Keratinocyte (primary cell): ENCODE measurements around the gene WASF3. TPM values are rescaled to one million over a fixed set of nuclear protein-coding genes. Genes with fewer than 3 reads are reported as not detected.

Source experiments
- DNase-seq: peaks from one replicate; pipeline ENCODE4 v3.0.0-alpha.2; 2011; ENCODE audit warnings: low read depth, missing footprints, low spot score
- FAIRE-seq: peaks from 2 replicates; lab custom pipeline; 2011; peaks lifted over from hg19 to GRCh38; lab: Jason Lieb, UNC
- H2AFZ ChIP-seq: 2 replicates; pipeline ENCODE4 v1.6.0; 2012; ENCODE audit warnings: low read length, control low read depth, inconsistent platforms; ENCODE audit not compliant: control insufficient read depth
- H3K27ac ChIP-seq: 2 replicates; pipeline ENCODE4 v1.5.1; 2011; ENCODE audit warnings: low read length; ENCODE audit not compliant: control insufficient read depth, insufficient read depth
- H3K27me3 ChIP-seq: 3 replicates; pipeline ENCODE4 v1.6.0; 2011; ENCODE audit warnings: low read length; ENCODE audit not compliant: control insufficient read depth, insufficient read depth; ENCODE audit errors: extremely low read depth
- H3K36me3 ChIP-seq, 2 experiments: 2 replicates in 1 of 2; 3 replicates in 1 of 2; pipeline ENCODE4 v1.5.1; 2011; ENCODE audit warnings: low read length in 2 of 2, mild to moderate bottlenecking in 1 of 2; ENCODE audit not compliant: control insufficient read depth in 2 of 2, insufficient read depth in 2 of 2; ENCODE audit errors: extremely low read depth in 1 of 2
- H3K4me1 ChIP-seq: 3 replicates; pipeline ENCODE4 v1.5.1; 2011; ENCODE audit warnings: low read length; ENCODE audit not compliant: control insufficient read depth, insufficient read depth; ENCODE audit errors: extremely low read depth
- H3K4me2 ChIP-seq: 3 replicates; pipeline ENCODE4 v1.6.0; 2011; ENCODE audit warnings: low read depth, low read length; ENCODE audit not compliant: control insufficient read depth, insufficient read depth; ENCODE audit errors: extremely low read depth
- H3K4me3 ChIP-seq, 3 experiments: fragments of 200-600 bp in 1 of 3; sonication (generic) in 1 of 3; 2 replicates in 2 of 3; 3 replicates in 1 of 3; pipeline ENCODE4 v1.5.1; 2011 to 2016; ENCODE audit warnings: low read length in 3 of 3, mild to moderate bottlenecking in 3 of 3, control low read depth in 2 of 3, inconsistent platforms in 1 of 3, low read depth in 1 of 3, mixed read lengths in 1 of 3, mixed run types in 1 of 3, moderate library complexity in 1 of 3; ENCODE audit not compliant: control insufficient read depth in 2 of 3, insufficient read depth in 2 of 3; ENCODE audit errors: extremely low read depth in 1 of 3
- H3K79me2 ChIP-seq: 2 replicates; pipeline ENCODE4 v1.6.0; 2012; ENCODE audit warnings: low read length; ENCODE audit not compliant: control insufficient read depth, insufficient read depth
- H3K9ac ChIP-seq: 3 replicates; pipeline ENCODE4 v1.6.0; 2011; ENCODE audit warnings: low read length; ENCODE audit not compliant: control insufficient read depth, insufficient read depth; ENCODE audit errors: extremely low read depth
- H3K9me1 ChIP-seq: 3 replicates; pipeline ENCODE4 v1.6.0; 2011; ENCODE audit warnings: low read length; ENCODE audit not compliant: control insufficient read depth, insufficient read depth; ENCODE audit errors: extremely low read depth
- H3K9me3 ChIP-seq: 2 replicates; pipeline ENCODE4 v1.5.1; 2012; ENCODE audit warnings: low read depth, low read length; ENCODE audit not compliant: control insufficient read depth
- H4K20me1 ChIP-seq: 3 replicates; pipeline ENCODE4 v1.6.0; 2011; ENCODE audit warnings: low read length; ENCODE audit not compliant: control insufficient read depth, insufficient read depth; ENCODE audit errors: extremely low read depth
- CTCF ChIP-seq, 3 experiments: IDR thresholded peaks in 1 of 3; conservative IDR thresholded peaks in 1 of 3; optimal IDR thresholded peaks in 1 of 3; 2 replicates in 2 of 3; 3 replicates in 1 of 3; pipeline versions ENCODE3 to v1.5.1; 2011; ENCODE audit warnings: low read length in 3 of 3, mild to moderate bottlenecking in 3 of 3, moderate library complexity in 2 of 3, control low read depth in 1 of 3, inconsistent platforms in 1 of 3; ENCODE audit not compliant: insufficient read depth in 2 of 3; ENCODE audit errors: extremely low read depth in 1 of 3
- EZH2 ChIP-seq: IDR thresholded peaks from one replicate; pipeline ENCODE4 v1.6.1; 2012; ENCODE audit warnings: inconsistent platforms, mild to moderate bottlenecking, low read length, moderate library complexity
- dilution Hi-C: fragments of 300-500 bp; cut with MboI; formaldehyde crosslinking; loops from one replicate; pipeline ENCODE4 v1.7.0; 2020; ENCODE audit warnings: low sequenced_read_pairs; ENCODE audit not compliant: extremely low pct_ligation_motif_present
- polyA plus RNA-seq, 5 experiments: library from polyadenylated mRNA; depleted of rRNA in 3 of 5; stranded (reverse) in 3 of 5; stranded (forward) in 1 of 5; unstranded in 1 of 5; fragments of >200 nt; gene quantifications; 1 replicate in 1 of 5; 2 replicates in 3 of 5; 3 replicates in 1 of 5; pipeline versions ENCODE4 v1.2.1 to v1.2.3, GENCODE V29; 2011 to 2012; ENCODE audit warnings: missing spikeins in 2 of 5, low read depth in 1 of 5, low replicate concordance in 1 of 5

Gene WASF3
- polyA plus RNA-seq, 1 donor (not counting 4 experiments of a cell fraction or from before 2014, with no cell fraction given) = 6.3 TPM

DNA sequence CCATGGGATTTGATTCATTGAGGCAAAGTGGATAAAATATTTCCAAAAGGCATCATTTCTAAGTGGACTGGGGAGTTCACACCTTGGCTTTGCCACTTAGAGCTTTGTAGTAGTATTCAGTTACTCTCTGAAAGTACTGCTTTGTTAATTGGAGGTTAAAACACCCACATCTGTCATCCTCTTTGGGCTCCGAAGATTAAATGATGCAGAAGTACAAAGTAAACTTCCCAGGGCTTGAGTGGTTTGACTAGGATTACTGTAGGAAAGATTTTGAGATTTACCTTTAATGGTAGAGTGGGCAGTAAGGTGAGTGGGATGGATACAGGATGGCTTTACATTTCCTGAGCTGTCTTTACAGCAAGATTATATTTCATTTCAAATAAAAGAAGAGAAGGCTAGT lies 42.4 kb downstream of the WASF3 start:
- dilution Hi-C loops = no loop called here
- no peaks in the 10 kb centered on the region for H3K9me1 ChIP-seq
- no peaks in the 10 kb centered on the region for H3K36me3 ChIP-seq
- H3K4me2 ChIP-seq = no peak overlapping the region
- no peak overlapping the region for H3K27ac ChIP-seq
- no peak overlapping the region for H3K4me3 ChIP-seq
- DNase-seq = no peak
- H3K79me2 ChIP-seq = peaks cover 2% of the 10 kb centered on the region
- TF ChIP-seq CTCF (optimal IDR thresholded peaks at IDR 0.05 in 1 of 3, IDR thresholded peaks at IDR 0.05 in 1 of 3, conservative IDR thresholded peaks at IDR 0.05 in 1 of 3; ENCODE audit: extremely low read depth in 1 of 3, insufficient read depth in 2 of 3, low read length in 3 of 3) = no peak
- H3K9me3 ChIP-seq = no peaks in the 10 kb centered on the region
- peaks cover 4% of the 10 kb centered on the region for H3K4me1 ChIP-seq
- H3K27me3 ChIP-seq = no peaks in the 10 kb centered on the region
- no peak overlapping the region for H3K9ac ChIP-seq
- H4K20me1 ChIP-seq = no peaks in the 10 kb centered on the region
- no peak for FAIRE-seq
- H2AFZ ChIP-seq = no peak overlapping the region

- no peaks in the 10 kb centered on the region for H3K9me3 ChIP-seq
- dilution Hi-C loops = no loop called here
- no peak overlapping the region for H3K27ac ChIP-seq
- H3K36me3 ChIP-seq = no peaks in the 10 kb centered on the region
- H3K27me3 ChIP-seq = no peaks in the 10 kb centered on the region
- TF ChIP-seq CTCF (optimal IDR thresholded peaks at IDR 0.05 in 1 of 3, IDR thresholded peaks at IDR 0.05 in 1 of 3, conservative IDR thresholded peaks at IDR 0.05 in 1 of 3; ENCODE audit: extremely low read depth in 1 of 3, insufficient read depth in 2 of 3, low read length in 3 of 3) (no peak), EZH2 (no peak)
- FAIRE-seq = no peak
- H2AFZ ChIP-seq = no peak overlapping the region
- no peak overlapping the region for H3K4me3 ChIP-seq
- H3K9me1 ChIP-seq = no peaks in the 10 kb centered on the region
- no peak overlapping the region for H3K4me2 ChIP-seq
- peaks cover 4% of the 10 kb centered on the region for H3K4me1 ChIP-seq
- H3K79me2 ChIP-seq = peaks cover 2% of the 10 kb centered on the region
- H4K20me1 ChIP-seq = no peaks in the 10 kb centered on the region
- H3K9ac ChIP-seq = no peak overlapping the region
- DNase-seq = no peak
Measured at GRCh38 chr13:26600343-26600742, 42.9 kb downstream of the WASF3 start.
